GM12874 (cell line): ENCODE measurements around the gene YWHAG.

Experiments
- TF ChIP-seq, protein P1 (sequence below): IDR thresholded peaks from 2 replicates; pipeline ENCODE4 v1.5.1; 2011; ENCODE audit warnings: low read depth, mild to moderate bottlenecking, control low read depth, low read length, moderate library complexity; ENCODE audit not compliant: insufficient read depth

Gene YWHAG

DNA sequence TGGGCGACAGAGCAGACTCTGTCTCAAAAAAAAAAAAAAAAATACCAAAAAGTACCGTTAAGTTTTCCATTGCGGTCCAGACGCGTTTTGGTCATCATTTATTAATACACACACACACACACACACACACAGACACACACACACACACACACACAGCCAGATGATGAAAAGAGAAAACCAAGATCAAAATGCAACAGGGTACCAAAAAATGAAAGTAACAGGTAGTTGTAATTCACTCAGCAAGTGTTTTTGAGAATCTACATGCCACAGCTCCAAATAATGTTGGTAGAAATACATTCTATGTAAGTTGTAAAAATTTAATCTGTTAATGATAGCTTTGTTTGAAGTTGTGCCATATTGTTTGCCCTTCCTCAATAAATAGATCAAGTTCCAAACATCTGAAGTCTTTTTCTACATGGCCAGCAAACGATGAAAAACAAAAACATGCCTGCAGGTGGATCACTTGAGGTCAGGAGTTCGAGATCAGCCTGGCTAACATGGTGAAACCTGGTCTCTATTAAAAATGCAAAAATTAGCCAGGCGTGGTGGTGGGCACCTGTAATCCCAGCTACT, 9.4 kb downstream of the YWHAG start:
- TF ChIP-seq, protein P1, sequence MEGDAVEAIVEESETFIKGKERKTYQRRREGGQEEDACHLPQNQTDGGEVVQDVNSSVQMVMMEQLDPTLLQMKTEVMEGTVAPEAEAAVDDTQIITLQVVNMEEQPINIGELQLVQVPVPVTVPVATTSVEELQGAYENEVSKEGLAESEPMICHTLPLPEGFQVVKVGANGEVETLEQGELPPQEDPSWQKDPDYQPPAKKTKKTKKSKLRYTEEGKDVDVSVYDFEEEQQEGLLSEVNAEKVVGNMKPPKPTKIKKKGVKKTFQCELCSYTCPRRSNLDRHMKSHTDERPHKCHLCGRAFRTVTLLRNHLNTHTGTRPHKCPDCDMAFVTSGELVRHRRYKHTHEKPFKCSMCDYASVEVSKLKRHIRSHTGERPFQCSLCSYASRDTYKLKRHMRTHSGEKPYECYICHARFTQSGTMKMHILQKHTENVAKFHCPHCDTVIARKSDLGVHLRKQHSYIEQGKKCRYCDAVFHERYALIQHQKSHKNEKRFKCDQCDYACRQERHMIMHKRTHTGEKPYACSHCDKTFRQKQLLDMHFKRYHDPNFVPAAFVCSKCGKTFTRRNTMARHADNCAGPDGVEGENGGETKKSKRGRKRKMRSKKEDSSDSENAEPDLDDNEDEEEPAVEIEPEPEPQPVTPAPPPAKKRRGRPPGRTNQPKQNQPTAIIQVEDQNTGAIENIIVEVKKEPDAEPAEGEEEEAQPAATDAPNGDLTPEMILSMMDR: no peak

GRCh38 chr7:76347710-76348109, 11.1 kb downstream of the YWHAG start:
- TF ChIP-seq, protein P1: no peak

DNA sequence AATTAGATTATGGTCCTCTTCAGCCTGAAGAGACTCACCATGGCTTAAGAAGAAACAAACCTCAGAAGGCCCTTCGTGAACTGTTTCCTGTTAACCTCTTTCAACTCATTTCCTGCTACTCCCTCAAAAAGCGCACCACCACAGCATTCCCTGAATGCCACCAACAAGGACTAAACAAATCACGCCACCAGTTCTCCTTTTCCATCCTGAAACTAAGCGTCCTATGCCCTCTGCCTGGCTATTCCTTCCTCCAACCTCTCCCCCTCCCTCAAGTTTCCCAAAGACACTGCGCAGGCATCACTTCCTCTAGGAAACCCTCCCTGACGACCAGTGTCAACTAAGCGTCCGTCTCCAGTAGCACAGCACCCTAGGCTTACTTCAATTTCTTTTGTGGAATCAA, 12.0 kb downstream of the YWHAG start:
- TF ChIP-seq, protein P1: no peak

GRCh38 chr7:76346097-76346496, 12.7 kb downstream of the YWHAG start:
- TF ChIP-seq, protein P1: no peak

DNA sequence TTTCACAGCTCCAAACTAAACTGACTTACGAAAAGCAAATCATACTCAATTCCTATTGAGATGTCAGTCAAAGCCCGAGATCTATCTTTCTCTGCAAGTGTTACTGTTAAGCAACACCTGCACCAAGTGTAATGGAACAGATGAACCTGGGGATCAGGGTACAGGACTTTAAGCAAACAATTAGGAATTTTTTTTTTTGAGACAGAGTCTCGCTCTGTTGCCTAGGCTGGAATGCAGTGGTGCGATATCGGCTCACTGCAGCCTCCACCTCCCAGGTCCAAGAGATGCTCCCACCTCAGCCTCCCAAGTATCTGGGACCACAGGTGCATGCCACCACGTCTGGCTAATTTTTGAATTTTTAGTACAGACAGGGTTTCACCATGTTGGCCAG, 14.9 kb downstream of the YWHAG start:
- TF ChIP-seq, protein P1: no peak

GRCh38 chr7:76343294-76343930, 15.4 kb downstream of the YWHAG start:
- TF ChIP-seq, protein P1: no peak

DNA sequence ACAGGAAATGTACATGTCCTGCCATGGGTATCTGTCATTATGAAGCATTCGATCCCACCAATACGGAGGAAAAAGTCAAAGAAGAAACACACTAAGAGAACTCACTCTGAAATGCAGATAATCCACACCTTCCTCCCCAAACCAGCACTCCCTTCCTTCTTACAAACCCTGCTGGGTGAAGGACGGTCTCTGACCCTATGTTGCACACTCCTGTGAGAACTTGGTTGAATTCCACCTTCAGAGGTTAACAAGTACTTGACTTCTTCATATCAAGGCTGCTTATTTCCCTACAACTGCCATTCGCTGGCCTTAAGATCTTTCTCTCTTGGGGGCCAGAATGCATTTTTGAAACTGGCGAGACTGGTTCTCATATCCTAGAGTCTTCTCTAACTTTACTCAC, 16.6 kb downstream of the YWHAG start:
- TF ChIP-seq, protein P1: no peak
